ENCODE measurements around the gene KCNJ3.

- TF ChIP-seq CREB1 (CRISPR knock-in tag; IDR thresholded peaks at IDR 0.05) (no peak), NR1H2 (CRISPR knock-in tag; IDR thresholded peaks at IDR 0.05) (no peak), CTCF (IDR thresholded peaks at IDR 0.05) (no peak), ZBTB21 (CRISPR knock-in tag; IDR thresholded peaks at IDR 0.05; ENCODE audit: borderline replicate concordance) (no peak), ETV6 (CRISPR knock-in tag; IDR thresholded peaks at IDR 0.05) (no peak), ATF2 (CRISPR knock-in tag; IDR thresholded peaks at IDR 0.05; ENCODE audit: borderline replicate concordance, low read depth) (no peak), USF2 (CRISPR knock-in tag; IDR thresholded peaks at IDR 0.05) (no peak), SP1 (CRISPR knock-in tag; conservative IDR thresholded peaks at IDR 0.05) (no peak), NFATC4 (CRISPR knock-in tag; IDR thresholded peaks at IDR 0.05) (no peak), ATF3 (CRISPR knock-in tag; conservative IDR thresholded peaks at IDR 0.05) (no peak), MXD4 (CRISPR knock-in tag; IDR thresholded peaks at IDR 0.05; ENCODE audit: borderline replicate concordance) (no peak), MLX (CRISPR knock-in tag; IDR thresholded peaks at IDR 0.05) (no peak), GABPB1 (CRISPR knock-in tag; IDR thresholded peaks at IDR 0.05) (no peak), ATF6 (CRISPR knock-in tag; IDR thresholded peaks at IDR 0.05) (no peak)
Observed at GRCh38 chr2:154849482-154849881, 151.0 kb downstream of the KCNJ3 start.

Measured in WTC11 (cell line).